ENCODE data around the gene KL. TPM values are rescaled to one million over a fixed set of nuclear protein-coding genes. Genes with fewer than 3 reads are reported as not detected.

KL gene
- total RNA-seq, 1 donor, result 0.81 TPM

DNA sequence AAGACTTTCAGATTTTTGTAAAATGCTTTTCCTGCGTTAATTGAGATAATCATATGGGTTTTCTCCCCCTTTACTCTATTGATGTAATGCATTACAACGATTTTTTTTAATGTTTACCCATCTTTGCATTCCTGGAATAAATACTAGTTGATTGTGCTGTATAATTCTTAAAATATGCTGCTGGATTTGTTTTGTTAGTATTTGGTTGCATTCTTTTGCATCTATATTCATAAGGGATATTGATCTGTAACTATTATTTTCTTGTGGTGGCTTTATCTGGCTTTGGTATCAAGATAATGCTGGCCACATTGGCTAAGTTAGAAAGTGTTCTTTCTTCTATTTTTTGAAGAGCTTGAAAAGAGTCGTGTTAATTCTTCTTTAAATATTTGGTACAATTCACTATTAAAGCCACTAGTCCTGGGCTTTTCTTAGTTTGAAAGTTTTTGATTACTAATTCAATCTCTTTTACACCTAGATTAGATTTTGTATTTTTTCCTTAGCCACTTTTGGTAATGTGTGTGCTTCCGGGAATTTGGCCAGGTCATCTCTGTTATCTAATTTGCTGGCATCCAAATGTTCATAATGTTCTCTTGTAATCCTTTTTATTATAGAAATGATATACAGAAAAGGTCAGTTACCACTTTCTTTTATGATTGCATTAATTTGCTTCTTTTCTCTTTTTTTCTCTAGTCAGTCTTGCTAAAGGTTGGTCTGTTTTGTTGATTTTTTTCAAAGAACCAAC lies 29.8 kb downstream of the KL start:
- DNase-seq (ENCODE audit: low read depth), result peak; percentile 3
- H3K4me3 ChIP-seq (ENCODE audit: low read depth, low read length), result no peak overlapping the region
- TF ChIP-seq, protein P1, sequence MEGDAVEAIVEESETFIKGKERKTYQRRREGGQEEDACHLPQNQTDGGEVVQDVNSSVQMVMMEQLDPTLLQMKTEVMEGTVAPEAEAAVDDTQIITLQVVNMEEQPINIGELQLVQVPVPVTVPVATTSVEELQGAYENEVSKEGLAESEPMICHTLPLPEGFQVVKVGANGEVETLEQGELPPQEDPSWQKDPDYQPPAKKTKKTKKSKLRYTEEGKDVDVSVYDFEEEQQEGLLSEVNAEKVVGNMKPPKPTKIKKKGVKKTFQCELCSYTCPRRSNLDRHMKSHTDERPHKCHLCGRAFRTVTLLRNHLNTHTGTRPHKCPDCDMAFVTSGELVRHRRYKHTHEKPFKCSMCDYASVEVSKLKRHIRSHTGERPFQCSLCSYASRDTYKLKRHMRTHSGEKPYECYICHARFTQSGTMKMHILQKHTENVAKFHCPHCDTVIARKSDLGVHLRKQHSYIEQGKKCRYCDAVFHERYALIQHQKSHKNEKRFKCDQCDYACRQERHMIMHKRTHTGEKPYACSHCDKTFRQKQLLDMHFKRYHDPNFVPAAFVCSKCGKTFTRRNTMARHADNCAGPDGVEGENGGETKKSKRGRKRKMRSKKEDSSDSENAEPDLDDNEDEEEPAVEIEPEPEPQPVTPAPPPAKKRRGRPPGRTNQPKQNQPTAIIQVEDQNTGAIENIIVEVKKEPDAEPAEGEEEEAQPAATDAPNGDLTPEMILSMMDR (IDR thresholded peaks at IDR 0.05; ENCODE audit: insufficient read depth, low read length), result no peak

DNA sequence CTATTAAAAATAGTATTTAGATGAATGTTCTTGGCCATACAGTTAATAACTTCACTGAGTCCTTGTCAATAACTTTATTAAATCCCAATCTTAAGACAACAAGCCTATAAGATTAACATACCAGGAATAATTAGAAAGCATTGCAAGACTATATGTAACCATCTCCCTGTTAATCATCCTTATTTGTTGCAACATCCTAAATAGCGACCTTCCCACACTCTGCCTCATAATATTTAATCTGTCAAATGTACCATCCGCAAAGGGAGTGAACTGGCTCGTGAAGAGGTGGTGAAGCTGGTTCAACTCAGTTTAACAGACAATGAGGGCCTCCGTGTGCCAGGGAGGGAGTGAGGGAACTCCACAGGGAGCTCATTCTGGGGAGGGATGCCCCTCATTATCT lies 33.9 kb downstream of the KL start:
- H3K4me3 ChIP-seq (ENCODE audit: low read depth, low read length), result no peak overlapping the region
- DNase-seq (ENCODE audit: low read depth), result no peak
- TF ChIP-seq, protein P1 (IDR thresholded peaks at IDR 0.05; ENCODE audit: insufficient read depth, low read length), result no peak

DNA sequence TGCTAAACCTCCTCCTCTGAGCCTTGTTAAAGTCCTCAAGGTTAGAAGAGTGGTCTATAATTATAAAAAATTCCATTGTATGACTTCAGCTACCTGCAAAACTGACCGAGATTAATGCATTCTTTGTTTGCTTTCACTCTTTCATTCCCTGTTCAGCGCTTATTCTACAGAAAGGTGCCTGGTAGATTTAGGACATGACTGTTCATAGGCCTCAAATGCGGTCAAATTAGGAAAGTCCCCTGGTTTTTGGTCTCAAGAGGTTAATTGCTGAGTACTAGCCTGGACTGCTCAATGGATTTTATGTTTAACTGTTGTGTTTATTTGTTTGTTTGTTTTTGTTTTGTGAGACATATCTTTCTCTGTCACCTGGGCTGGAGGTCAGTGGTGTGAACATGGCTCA lies 35.4 kb downstream of the KL start:
- no peak overlapping the region for H3K4me3 ChIP-seq (ENCODE audit: low read depth, low read length)
- TF ChIP-seq, protein P1 (IDR thresholded peaks at IDR 0.05; ENCODE audit: insufficient read depth, low read length), result no peak
- no peak for DNase-seq (ENCODE audit: low read depth)

DNA sequence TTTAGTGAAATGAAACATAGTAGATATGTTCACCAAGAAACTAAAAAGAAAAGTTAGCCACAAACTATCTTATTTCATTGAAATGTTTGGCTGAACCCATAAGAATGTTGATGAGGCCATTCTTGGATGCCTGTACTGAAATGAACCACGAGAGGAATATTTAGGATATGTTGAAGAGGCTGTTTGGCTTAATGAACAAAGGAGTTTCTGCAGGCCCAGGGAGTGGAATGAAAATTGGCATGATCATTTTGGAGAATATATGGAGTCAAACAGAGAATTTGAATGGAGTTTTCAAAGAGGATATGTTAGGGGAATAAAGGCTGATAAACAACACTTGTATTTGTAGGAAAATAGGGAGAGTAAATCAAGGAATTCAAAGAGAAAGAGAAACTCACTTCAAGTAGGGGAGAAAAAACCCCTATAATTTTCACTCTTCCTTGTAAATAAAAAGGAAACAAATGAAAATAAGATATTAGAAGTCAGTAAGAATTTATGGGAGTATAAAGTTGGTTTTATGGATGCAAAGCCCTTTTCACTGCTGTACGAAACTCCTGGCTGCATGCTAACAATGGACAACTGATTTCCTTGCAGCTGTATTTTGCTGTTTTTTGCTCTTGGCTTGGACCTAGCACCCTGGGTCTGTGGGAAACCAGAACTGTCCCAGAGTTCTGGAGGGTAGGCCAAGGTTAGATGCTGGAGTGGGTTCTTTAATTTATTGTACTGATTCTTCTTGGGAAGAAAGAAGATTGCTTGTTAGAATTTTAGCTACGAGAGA lies 36.5 kb downstream of the KL start:
- H3K4me3 ChIP-seq (ENCODE audit: low read depth, low read length), result no peak overlapping the region
- TF ChIP-seq, protein P1 (IDR thresholded peaks at IDR 0.05; ENCODE audit: insufficient read depth, low read length), result no peak

DNA sequence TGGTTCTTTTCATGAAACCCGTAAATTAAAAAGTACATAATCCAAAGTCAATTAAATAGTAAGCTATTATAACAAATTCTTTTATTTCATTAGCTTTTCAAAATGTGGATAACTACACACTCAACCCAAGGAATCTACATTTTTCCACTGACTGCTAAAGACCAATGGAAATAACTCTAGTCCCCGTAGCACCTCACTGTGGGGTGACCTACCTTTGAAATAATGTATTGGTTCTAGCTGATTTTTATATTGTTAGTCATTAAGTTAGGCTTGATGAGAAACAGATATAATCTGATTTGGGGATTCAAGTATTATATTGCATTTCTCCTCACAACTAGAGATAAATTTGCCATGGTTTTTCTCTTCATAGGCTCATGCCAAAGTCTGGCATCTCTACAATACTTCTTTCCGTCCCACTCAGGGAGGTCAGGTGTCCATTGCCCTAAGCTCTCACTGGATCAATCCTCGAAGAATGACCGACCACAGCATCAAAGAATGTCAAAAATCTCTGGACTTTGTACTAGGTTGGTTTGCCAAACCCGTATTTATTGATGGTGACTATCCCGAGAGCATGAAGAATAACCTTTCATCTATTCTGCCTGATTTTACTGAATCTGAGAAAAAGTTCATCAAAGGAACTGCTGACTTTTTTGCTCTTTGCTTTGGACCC lies 37.3 kb downstream of the KL start:
- peak; percentile 32 for DNase-seq (ENCODE audit: low read depth)
- TF ChIP-seq, protein P1 (IDR thresholded peaks at IDR 0.05; ENCODE audit: insufficient read depth, low read length), result no peak
- H3K4me3 ChIP-seq (ENCODE audit: low read depth, low read length), result no peak overlapping the region

More for the DNA sequence above, 36.5 kb downstream of the KL start:
- DNase-seq (ENCODE audit: low read depth), result peak; percentile 77

DNA sequence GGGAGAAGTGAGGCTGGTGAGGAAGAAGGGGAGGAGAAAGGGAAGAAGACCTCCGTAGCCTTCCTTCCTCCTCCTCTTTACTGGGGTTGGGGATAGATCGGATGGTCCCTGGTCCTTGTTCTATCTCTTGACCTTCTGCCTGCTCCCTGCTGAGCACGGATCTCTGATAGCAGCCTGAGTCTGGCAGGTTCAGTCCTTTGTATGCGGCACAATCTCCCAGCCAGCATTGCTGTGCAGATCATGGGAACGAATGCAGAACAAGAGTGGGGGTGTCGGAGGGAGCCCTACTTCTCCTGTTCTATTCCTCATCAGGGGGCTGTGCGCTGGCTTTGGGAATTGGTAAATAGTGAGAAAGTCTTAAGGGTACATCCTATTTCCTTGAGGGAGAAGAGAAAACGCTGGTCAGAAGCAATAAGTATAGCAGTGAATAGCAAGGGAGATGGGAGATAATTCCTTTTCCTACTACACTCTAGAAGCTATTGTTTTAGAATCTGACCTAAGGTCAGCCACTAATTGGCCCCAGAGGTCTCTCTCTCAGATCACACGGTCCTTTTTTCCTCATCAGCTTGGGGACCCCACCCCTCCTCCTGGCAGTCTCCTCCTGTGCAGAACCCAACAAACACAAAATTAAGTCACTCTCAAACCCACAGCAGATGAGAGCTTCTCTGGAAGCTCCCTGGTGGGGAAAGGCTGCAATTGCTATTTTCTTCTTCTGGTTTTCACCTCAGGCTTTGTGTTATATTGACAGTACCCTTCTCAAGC lies 41.0 kb downstream of the KL start:
- peak; percentile 62 for DNase-seq (ENCODE audit: low read depth)
- H3K4me3 ChIP-seq (ENCODE audit: low read depth, low read length), result no peak overlapping the region
- TF ChIP-seq, protein P1 (IDR thresholded peaks at IDR 0.05; ENCODE audit: insufficient read depth, low read length), result peak; percentile 77

All from fibroblast of the aortic adventitia (primary cell).